GM10248 (cell line): Measurements from ENCODE around the gene JAG1.
A peak's percentile ranks its signal among the peaks of the same experiment; 100 is the strongest.
"Not testable (repeated sequence)": the region's sequence is repeated elsewhere in the genome, so short reads cannot be mapped to it uniquely, and the experiment has no call there.

ENCODE experiments used
- CTCF ChIA-PET: fragments of 300-600 bp; sonication (Branson Sonifier 250); formaldehyde crosslinking; extraction: SDS; loops from one replicate; lab custom pipeline; 2021; ENCODE audit warnings: antibody characterized with exemption; lab: Yijun Ruan, JAX
- POLR2A ChIA-PET: fragments of 350-650 bp; sonication (Branson Sonifier 250); formaldehyde crosslinking; extraction: SDS; loops from one replicate; lab custom pipeline; 2020; ENCODE audit warnings: antibody characterized with exemption; lab: Yijun Ruan, JAX
- DNase-seq: peaks from one replicate; pipeline ENCODE4 v3.0.0; 2012; ENCODE audit errors: extremely low spot score
- TF ChIP-seq, protein P1 (sequence below): IDR thresholded peaks from 2 replicates; pipeline ENCODE4 v1.5.1; 2012; ENCODE audit warnings: mild to moderate bottlenecking, low read depth; ENCODE audit errors: extremely low read depth, missing control alignments, control extremely low read depth

JAG1 gene

DNA sequence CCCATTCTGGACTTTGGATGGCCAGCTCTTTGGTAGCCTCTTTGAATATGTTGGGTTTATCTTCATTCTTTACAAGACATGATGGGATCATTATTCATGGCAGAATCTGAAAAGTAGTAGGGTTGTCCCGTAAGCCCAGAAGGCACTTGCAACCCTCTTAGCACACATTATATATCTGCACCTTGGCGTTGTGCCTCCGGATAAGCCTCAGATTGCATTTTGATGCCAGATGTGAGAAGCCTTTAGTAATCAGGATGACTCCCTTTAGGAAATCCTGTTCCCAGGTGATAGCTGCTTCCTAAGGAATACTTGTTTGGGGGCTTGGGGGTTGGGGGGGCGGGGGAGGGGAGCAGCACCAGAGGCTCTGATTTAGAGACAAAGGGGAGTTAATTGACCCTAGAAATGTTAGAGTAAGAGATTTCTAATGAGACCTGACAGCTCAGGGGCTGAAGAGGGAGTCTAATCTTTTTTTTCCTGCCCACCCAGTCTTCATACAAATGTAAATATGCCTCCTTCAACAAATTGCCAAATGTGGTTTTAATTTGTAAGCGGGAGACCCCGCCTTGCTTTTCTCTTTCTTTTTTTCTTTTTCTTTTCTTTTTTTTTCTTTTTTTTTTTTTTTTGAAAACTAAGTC lies 55.1 kb downstream of the JAG1 start:
- no peak for DNase-seq
- TF ChIP-seq, protein P1, sequence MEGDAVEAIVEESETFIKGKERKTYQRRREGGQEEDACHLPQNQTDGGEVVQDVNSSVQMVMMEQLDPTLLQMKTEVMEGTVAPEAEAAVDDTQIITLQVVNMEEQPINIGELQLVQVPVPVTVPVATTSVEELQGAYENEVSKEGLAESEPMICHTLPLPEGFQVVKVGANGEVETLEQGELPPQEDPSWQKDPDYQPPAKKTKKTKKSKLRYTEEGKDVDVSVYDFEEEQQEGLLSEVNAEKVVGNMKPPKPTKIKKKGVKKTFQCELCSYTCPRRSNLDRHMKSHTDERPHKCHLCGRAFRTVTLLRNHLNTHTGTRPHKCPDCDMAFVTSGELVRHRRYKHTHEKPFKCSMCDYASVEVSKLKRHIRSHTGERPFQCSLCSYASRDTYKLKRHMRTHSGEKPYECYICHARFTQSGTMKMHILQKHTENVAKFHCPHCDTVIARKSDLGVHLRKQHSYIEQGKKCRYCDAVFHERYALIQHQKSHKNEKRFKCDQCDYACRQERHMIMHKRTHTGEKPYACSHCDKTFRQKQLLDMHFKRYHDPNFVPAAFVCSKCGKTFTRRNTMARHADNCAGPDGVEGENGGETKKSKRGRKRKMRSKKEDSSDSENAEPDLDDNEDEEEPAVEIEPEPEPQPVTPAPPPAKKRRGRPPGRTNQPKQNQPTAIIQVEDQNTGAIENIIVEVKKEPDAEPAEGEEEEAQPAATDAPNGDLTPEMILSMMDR: no peak
- ChIA-PET CTCF (interaction anchor here (2.3 kb wide), 1 partner anchor 13 kb away, joined by 6 read pairs; no protein-coding TSS in a partner anchor), POLR2A (no interaction called here)

GRCh38 chr20:10617549-10618133 lies 56.2 kb downstream of the JAG1 start:
- CTCF ChIA-PET: interaction anchor here (2.3 kb wide), 1 partner anchor 14 kb away, joined by 6 read pairs; no protein-coding TSS in a partner anchor
- POLR2A ChIA-PET, DNase-seq: not testable (repeated sequence)

- POLR2A ChIA-PET: no interaction called here
- CTCF ChIA-PET: no interaction called here
- DNase-seq: no peak
- TF ChIP-seq, protein P1: no peak
These were observed 57.6 kb downstream of the JAG1 start for GRCh38 chr20:10616212-10616611.

GRCh38 chr20:10613911-10614310 lies 59.9 kb downstream of the JAG1 start:
- CTCF ChIA-PET: interaction anchor here (1.5 kb wide), 1 partner anchor 19 kb away, joined by 4 read pairs; no protein-coding TSS in a partner anchor
- no peak for DNase-seq
- POLR2A ChIA-PET: no interaction called here
- TF ChIP-seq, protein P1: no peak

DNA sequence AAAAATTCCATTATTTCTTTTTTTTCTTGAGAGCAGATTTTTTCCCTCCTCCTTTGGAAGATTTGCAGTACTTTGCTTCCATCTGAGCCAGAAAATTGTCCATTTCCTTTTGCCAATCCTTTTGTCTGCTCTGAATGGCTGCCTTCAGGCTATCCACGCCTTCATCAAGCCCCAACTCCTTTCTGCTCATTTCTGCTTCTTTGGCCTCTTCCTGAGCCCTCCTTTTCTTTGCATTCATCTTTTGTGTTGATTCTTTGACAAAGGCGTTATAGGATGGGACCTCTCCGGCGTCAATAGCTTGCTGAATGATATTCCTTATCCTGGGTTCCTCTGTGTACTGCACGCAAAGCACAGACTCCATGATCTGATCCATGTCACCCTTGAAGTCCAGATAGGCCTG lies 60.4 kb downstream of the JAG1 start:
- CTCF ChIA-PET: interaction anchor here (1.5 kb wide), 1 partner anchor 18 kb away, joined by 4 read pairs; no protein-coding TSS in a partner anchor
- POLR2A ChIA-PET, DNase-seq: not testable (repeated sequence)

DNA sequence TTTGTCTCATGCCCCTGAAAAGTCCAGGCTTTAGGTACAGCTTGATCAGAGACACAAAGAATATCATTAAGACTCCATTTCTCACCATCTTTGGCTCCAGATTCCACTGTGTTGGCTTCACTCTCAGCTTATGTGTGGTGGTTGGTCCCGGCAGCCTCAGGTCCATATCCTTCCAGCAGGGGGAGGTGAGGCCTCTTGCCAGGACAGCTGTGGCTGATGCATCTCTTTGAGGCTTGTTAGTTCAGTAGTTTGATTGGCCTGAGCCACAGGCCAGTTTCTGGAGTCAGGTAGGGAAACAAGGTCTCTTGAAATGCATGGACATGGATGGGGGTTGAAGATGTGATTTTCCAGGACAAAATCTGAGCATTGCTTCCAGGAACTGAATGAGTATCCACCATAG lies 62.4 kb downstream of the JAG1 start:
- TF ChIP-seq, protein P1: peak; percentile 29
- ChIA-PET CTCF (interaction anchor here (0.6 to 1.3 kb wide), 9 partner anchors 11 to 59 kb away, joined by 3 to 6 read pairs (median 3); no protein-coding TSS in a partner anchor), POLR2A (no interaction called here)
- DNase-seq: peak; percentile 35

DNA sequence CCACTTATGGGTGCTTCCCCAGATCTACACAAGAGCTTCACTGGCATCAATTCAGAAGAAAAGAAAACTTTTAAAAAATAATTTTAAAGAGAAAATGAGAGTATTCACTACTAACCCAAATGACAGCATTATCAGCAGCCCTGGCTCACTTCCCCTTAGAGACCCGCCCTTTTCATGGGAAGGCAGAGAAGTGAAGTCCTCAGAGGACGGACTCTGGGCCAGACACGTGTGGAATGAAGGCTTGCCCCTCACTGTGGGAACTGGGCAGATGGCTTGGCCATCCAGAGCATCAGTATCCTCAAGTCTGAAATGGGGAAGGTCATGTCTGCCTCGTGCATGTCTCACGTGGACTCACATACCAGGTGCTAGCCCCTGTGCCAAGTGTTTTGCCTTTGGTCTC lies 63.5 kb downstream of the JAG1 start:
- TF ChIP-seq, protein P1: no peak
- CTCF ChIA-PET: interaction anchor here (1.4 to 1.7 kb wide), 2 partner anchors 9 to 38 kb away, joined by 3 to 5 read pairs; no protein-coding TSS in a partner anchor
- POLR2A ChIA-PET: no interaction called here

More for the DNA sequence above, 63.5 kb downstream of the JAG1 start:
- no peak for DNase-seq
